Neural cell (in vitro differentiated cells): ENCODE data around the gene SMC4. TPM values are rescaled to one million over a fixed set of nuclear protein-coding genes. Genes with fewer than 3 reads are reported as not detected.

Experiments
- H2AFZ ChIP-seq: fragments of 200-600, 300-800 bp; sonication (generic), shearing (Covaris generic); 2 replicates; pipeline ENCODE4 v1.6.0; 2014; ENCODE audit warnings: low read depth, mild to moderate bottlenecking, antibody characterized with exemption, low read length, moderate library complexity
- H3F3A ChIP-seq: fragments of 200-600 bp; shearing (Covaris generic); 2 replicates; pipeline ENCODE4 v1.6.1; 2016; ENCODE audit warnings: mild to moderate bottlenecking, moderate library complexity, mixed read lengths, antibody characterized with exemption, low read length; ENCODE audit not compliant: insufficient read depth, poor library complexity, severe bottlenecking
- H3K27ac ChIP-seq: fragments of 200-600, 300-800 bp; sonication (generic), shearing (Covaris generic); 2 replicates; pipeline ENCODE4 v1.5.1; 2014; ENCODE audit warnings: mild to moderate bottlenecking, low read length, moderate library complexity
- H3K27me3 ChIP-seq: fragments of 300-800, 200-600 bp; sonication (generic), shearing (Covaris generic); 2 replicates; pipeline ENCODE4 v1.6.0; 2014; ENCODE audit warnings: mild to moderate bottlenecking, low read depth, low read length, moderate library complexity; ENCODE audit not compliant: insufficient read depth
- H3K36me3 ChIP-seq: fragments of 300-800, 200-600 bp; sonication (generic), shearing (Covaris generic); 2 replicates; pipeline ENCODE4 v1.5.1; 2014; ENCODE audit warnings: mild to moderate bottlenecking, antibody characterized with exemption, low read length, moderate library complexity; ENCODE audit not compliant: insufficient read depth
- H3K4me2 ChIP-seq: fragments of 300-800, 200-600 bp; sonication (generic), shearing (Covaris generic); 2 replicates; pipeline ENCODE4 v1.6.0; 2014; ENCODE audit warnings: mild to moderate bottlenecking, low read length
- H3K4me3 ChIP-seq: fragments of 300-800, 200-600 bp; sonication (generic), shearing (Covaris generic); 2 replicates; pipeline ENCODE4 v1.5.1; 2014; ENCODE audit warnings: mild to moderate bottlenecking, low read length, moderate library complexity
- H3K79me2 ChIP-seq: fragments of 200-600 bp; shearing (Covaris generic); replicated peaks from 2 replicates; pipeline ENCODE4 v1.6.0; 2014; ENCODE audit warnings: mild to moderate bottlenecking, low read length, moderate library complexity; ENCODE audit not compliant: insufficient read depth
- H3K9ac ChIP-seq: fragments of 300-800, 200-600 bp; sonication (generic), shearing (Covaris generic); 2 replicates; pipeline ENCODE4 v1.6.1; 2016; ENCODE audit warnings: mild to moderate bottlenecking, low read length, mixed read lengths
- H3K9me2 ChIP-seq: fragments of 200-600 bp; shearing (Covaris generic); 2 replicates; pipeline ENCODE4 v1.6.1; 2016; ENCODE audit warnings: mild to moderate bottlenecking, low read length, mixed read lengths; ENCODE audit not compliant: insufficient read depth
- H3K9me3 ChIP-seq: fragments of 200-600, 300-800 bp; sonication (generic), shearing (Covaris generic); 2 replicates; pipeline ENCODE4 v1.6.1; 2016; ENCODE audit warnings: mild to moderate bottlenecking, mixed run types, low read length, moderate library complexity, mixed read lengths
- H4K20me1 ChIP-seq: fragments of 200-600 bp; shearing (Covaris generic); 2 replicates; pipeline ENCODE4 v1.6.1; 2016; ENCODE audit warnings: mild to moderate bottlenecking, mixed run types; ENCODE audit not compliant: insufficient read depth
- CTCF ChIP-seq: fragments of 450-650 bp; IDR thresholded peaks from 2 replicates; pipeline ENCODE4 v1.5.1; 2014; ENCODE audit warnings: antibody characterized with exemption, mild to moderate bottlenecking, moderate library complexity; ENCODE audit not compliant: poor library complexity, severe bottlenecking
- EP300 ChIP-seq: fragments of 450-650 bp; conservative IDR thresholded peaks from 2 replicates; pipeline ENCODE4 v1.6.1; 2014; ENCODE audit warnings: antibody characterized with exemption, mild to moderate bottlenecking, moderate library complexity; ENCODE audit not compliant: poor library complexity, severe bottlenecking
- EZH2 ChIP-seq: fragments of 200-600, 300-800 bp; shearing (Covaris generic), sonication (generic); IDR thresholded peaks from 2 replicates; pipeline ENCODE4 v1.6.1; 2014; ENCODE audit warnings: antibody characterized with exemption, low read length, borderline replicate concordance, mild to moderate bottlenecking; ENCODE audit not compliant: insufficient read depth, poor library complexity, severe bottlenecking
- MXI1 ChIP-seq: fragments of 450-650 bp; conservative IDR thresholded peaks from 2 replicates; pipeline ENCODE4 v1.6.1; 2014; ENCODE audit warnings: antibody characterized with exemption, mild to moderate bottlenecking; ENCODE audit not compliant: poor library complexity, severe bottlenecking
- POLR2AphosphoS5 ChIP-seq: IDR thresholded peaks from 2 replicates; pipeline ENCODE4 v1.6.1; 2012
- RAD21 ChIP-seq: fragments of 450-650 bp; conservative IDR thresholded peaks from 2 replicates; pipeline ENCODE4 v1.6.1; 2014; ENCODE audit warnings: antibody characterized with exemption, mild to moderate bottlenecking, moderate library complexity
- REST ChIP-seq: IDR thresholded peaks from 2 replicates; pipeline ENCODE4 v1.6.1; 2012; ENCODE audit warnings: borderline replicate concordance
- SMC3 ChIP-seq: fragments of 450-650 bp; conservative IDR thresholded peaks from 2 replicates; pipeline ENCODE4 v1.6.1; 2014; ENCODE audit warnings: antibody characterized with exemption, mild to moderate bottlenecking, moderate library complexity; ENCODE audit not compliant: poor library complexity
- TAF1 ChIP-seq: IDR thresholded peaks from 2 replicates; pipeline ENCODE4 v1.6.1; 2012; ENCODE audit warnings: low read depth
- polyA plus RNA-seq: library from polyadenylated mRNA; depleted of rRNA; stranded (reverse); fragments of >200 nt; gene quantifications from 2 replicates; pipeline ENCODE4 v1.2.3, GENCODE V29; 2014

SMC4 gene
- polyA plus RNA-seq, 1 donor from 2014 or later = 17.4 TPM

DNA sequence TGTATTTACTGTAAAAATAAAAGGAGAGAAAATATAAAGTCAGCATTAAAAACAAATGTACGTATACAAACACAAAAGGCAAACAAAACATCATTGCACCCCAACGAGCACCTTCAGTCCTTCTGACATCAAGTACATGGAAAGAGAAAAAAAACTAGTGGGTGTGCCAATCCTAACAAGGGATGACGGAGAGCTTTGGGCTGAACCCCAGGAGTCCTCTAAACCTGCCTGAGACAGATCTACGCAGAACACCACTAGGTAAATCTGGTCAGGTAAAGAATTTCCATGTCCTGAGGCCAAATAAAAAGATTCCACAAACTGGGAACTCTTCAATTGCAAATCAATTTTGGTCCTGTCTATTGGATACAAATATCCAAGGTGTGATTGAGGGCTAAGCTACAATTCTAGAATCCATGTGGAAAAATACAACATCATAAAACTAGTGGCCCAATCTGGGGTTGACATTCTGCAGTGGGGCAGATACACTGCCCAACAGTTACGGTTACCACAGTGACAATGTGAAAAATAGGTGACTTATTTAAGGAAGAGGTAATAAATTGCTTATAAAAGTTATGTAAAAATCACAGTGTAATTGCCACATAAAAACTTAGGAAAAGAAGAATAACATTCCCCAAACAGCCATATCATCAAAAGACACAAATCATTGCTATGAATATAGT, 14.7 kb upstream of the SMC4 start:
- H3K27ac ChIP-seq = no peak overlapping the region
- H3K4me3 ChIP-seq = no peak overlapping the region
- TF ChIP-seq EP300 (no peak), TAF1 (no peak), REST (no peak), POLR2AphosphoS5 (no peak), SMC3 (no peak), EZH2 (no peak), RAD21 (no peak), MXI1 (no peak), CTCF (no peak)
- H3K36me3 ChIP-seq = no peaks in the 10 kb centered on the region
- no peaks in the 10 kb centered on the region for H3K27me3 ChIP-seq
- no peaks in the 10 kb centered on the region for H4K20me1 ChIP-seq
- no peaks in the 10 kb centered on the region for H3K9me3 ChIP-seq
- no peak overlapping the region for H3K4me2 ChIP-seq
- H3K79me2 ChIP-seq = no peaks in the 10 kb centered on the region
- H3K9ac ChIP-seq = no peak overlapping the region
- no peaks in the 10 kb centered on the region for H3F3A ChIP-seq
- H3K9me2 ChIP-seq = no peaks in the 10 kb centered on the region
- H2AFZ ChIP-seq = no peak overlapping the region

GRCh38 chr3:160390565-160391138, 8.8 kb upstream of the SMC4 start:
- Histone ChIP-seq H3F3A (no peaks in the 10 kb centered on the region), H3K27ac (no peak overlapping the region), H3K36me3 (no peaks in the 10 kb centered on the region), H3K4me2 (no peak overlapping the region), H3K4me3 (no peak overlapping the region), H4K20me1 (no peaks in the 10 kb centered on the region), H3K79me2 (peaks cover 11% of the 10 kb centered on the region), H3K9ac (no peak overlapping the region), H3K9me2 (no peaks in the 10 kb centered on the region), H3K27me3 (no peaks in the 10 kb centered on the region), H3K9me3 (no peaks in the 10 kb centered on the region), H2AFZ (no peak overlapping the region)
- no peak for TF ChIP-seq POLR2AphosphoS5
- TF ChIP-seq MXI1 = no peak
- TF ChIP-seq SMC3 = no peak
- no peak for TF ChIP-seq TAF1
- no peak for TF ChIP-seq RAD21
- TF ChIP-seq EP300 = no peak
- TF ChIP-seq EZH2 = no peak
- no peak for TF ChIP-seq REST
- TF ChIP-seq CTCF = no peak
